GM19099 (cell line): ENCODE measurements around the gene ZP1.

Experiments used
- POLR2A ChIP-seq: IDR thresholded peaks from 3 replicates; pipeline ENCODE4 v1.6.1; 2011; ENCODE audit warnings: low read depth; ENCODE audit not compliant: insufficient read length; ENCODE audit errors: extremely low read depth

Gene ZP1

GRCh38 chr11:60864856-60865513 lies 2.4 kb upstream of the ZP1 start:
- no peak for TF ChIP-seq POLR2A

DNA sequence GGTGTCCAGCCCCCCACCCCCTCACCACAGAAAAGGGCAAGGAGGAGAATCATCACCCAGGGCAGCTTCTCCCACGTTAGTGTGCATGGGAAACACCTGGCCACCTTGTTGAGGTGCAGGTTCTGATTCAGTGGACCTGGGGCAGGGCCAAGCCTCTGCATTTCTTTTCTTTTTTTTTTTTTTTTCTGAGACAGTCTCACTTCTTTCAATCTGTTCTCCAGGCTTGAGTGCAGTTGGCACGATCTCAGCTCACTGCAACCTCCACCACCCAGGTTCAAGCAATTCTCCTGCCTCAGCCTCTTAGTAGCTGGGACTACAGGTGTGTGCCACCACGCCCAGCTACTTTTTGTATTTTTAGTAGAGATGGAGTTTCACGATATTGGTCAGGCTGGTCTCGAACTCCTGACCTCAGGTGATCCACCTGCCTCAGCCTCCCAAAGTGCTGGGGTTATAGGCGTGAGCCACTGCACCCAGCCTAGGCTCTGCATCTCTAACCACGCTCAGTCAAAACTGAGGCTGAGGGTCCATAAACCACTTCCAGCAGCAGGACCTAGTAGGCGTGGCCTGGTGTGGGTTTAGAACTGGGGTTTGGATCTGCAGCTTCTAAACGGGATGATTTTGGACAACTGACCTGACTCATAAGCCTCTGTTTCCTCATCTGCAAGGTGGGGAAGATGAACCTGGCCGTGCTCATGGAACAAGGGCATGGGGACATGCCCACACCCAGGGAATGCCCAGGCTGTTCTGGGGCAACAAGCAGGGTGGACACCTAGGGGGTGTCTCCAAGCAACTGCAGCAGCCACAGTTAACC lies 734 bp downstream of the ZP1 start:
- TF ChIP-seq POLR2A: no peak

DNA sequence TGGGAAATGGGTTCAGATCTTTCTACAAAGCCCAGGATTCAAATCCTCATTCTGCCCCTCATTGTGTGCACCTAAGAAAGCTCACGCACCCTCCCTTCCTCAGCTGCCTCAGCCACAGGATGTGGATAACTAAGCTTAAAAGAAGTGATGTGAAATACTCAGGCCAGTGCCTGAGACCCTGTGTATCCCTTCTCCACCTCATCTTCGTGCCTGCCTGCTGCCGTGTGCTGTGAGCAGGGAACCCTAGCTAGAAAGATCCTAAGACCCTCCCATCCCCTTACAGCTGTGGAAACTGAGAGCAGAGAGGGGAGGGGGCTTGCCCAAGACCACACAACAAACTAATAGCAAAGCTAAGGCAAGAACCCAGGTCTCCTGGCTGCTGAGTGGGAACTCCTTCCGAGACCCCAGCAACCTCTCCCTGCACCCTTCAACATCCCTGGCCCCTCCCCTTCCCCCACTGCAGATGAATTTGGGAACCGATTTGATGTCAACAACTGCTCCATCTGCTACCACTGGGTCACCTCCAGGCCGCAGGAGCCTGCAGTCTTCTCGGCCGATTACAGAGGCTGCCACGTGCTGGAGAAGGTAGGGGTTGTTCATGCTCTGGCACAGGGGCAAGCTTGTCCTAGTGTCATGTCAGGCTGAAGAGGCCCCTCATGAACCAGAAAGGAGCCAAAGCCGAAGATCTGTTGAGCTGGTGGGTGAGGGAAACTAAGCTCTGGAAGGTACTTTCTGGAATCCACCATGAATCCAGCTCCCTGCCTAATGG lies 1.5 kb downstream of the ZP1 start:
- TF ChIP-seq POLR2A: no peak

DNA sequence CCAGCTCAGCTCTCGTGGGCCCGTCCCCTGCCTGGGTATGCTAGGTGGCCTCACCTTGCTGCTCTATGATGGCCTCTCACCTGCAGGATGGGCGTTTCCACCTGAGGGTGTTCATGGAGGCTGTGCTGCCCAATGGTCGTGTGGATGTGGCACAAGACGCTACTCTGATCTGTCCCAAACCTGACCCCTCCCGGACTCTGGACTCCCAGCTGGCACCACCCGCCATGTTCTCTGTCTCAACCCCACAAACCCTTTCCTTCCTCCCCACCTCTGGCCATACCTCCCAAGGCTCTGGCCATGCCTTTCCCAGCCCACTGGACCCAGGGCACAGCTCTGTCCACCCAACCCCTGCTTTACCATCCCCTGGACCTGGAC lies 2.1 kb downstream of the ZP1 start:
- no peak for TF ChIP-seq POLR2A

DNA sequence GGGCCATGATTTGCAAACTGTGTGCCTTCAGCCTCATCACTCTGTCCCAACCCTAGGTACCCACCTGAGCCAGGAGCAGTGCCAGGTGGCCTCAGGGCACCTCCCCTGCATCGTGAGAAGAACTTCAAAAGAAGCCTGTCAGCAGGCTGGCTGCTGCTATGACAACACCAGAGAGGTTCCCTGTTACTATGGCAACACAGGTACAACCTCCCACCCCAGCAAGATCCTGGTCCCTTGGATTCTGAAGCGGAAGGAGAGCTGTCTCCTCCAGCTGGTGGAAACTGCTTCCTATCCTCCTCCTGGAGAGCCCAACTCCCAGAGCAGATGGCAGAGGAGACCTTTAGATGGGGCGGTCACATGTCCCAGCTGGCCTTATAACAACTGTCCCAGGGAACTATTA lies 2.9 kb downstream of the ZP1 start:
- TF ChIP-seq POLR2A: no peak

DNA sequence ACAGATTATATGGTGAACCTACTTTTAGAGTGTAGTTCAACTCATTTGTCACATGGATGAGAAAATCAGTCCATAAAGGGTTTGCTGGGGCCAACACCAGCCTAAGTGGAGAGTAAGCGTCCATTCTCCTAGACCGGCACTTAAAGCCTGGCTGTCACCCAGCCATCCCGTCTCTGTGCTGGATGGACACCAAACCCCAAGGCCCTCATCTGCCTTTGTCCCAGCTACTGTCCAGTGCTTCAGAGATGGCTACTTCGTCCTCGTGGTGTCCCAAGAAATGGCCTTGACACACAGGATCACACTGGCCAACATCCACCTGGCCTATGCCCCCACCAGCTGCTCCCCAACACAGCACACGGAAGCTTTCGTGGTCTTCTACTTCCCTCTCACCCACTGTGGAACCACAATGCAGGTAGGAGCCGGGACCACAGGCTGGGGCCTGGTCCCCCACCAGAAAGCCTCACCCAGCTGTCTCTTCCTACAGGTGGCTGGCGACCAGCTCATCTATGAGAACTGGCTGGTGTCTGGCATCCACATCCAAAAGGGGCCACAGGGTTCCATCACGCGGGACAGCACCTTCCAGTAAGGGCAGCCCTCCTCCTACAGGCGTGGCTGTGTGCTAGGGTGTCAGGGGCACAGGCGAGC lies 3.5 kb downstream of the ZP1 start:
- no peak for TF ChIP-seq POLR2A

GRCh38 chr11:60871378-60872061 lies 4.2 kb downstream of the ZP1 start:
- no peak for TF ChIP-seq POLR2A

DNA sequence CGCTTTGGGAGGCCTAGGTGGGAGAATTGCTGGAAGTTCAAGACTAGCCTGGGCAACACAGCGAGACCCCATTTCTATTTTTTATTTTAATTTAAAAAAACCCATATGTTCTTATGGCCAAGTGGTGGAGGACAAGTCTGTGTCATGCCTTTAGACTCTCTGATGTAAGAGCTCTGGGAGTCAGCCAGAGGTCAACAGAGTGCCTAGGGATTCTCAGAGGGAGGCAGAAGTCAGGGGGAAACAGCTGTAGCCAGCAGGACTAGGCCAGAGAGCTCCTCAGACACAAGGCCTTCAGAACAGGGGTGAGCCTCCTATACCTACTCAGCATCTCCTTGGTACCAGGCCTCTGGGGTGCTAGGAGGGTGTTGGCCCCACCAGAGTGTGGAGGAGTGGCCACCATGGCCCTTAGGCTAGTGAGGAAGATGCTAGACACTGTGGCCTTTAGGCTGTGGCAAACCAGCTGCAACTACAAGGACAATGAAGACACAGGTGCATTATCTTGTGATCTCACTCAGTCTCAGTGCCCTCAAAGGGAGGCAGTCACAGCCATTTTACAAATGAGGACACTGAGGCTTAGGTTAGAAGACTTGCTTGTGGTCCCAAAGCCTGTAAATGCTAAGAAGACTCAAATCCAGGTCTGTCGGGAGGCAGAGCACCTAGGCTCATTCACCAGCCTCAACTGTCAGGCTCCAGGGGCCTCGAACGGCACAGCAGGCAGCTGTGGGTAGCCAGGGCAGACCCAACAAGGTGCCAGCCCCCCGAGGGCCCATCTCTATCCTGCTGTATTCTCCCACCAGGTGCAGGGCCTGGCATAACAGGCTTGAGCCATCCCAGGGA lies 5.0 kb downstream of the ZP1 start:
- no peak for TF ChIP-seq POLR2A

DNA sequence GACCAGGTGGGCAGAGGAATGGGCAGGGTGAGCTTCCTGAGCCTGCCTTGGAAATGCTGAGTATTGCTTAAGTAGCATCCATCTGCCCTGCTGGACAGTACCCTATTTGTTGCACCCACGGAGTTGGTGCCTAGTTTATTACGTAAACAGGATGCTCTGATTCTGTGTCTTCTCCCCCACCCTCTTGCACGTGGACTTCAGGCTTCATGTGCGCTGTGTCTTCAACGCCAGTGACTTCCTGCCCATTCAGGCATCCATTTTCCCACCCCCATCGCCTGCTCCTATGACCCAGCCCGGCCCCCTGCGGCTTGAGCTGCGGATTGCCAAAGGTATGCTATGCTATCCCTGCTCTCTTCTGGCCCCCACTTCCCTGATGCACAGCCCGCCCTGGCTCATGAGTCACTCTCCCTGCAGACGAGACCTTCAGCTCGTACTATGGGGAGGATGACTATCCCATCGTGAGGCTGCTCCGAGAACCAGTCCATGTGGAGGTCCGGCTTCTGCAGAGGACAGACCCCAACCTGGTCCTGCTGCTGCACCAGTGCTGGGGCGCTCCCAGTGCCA lies 5.7 kb downstream of the ZP1 start:
- TF ChIP-seq POLR2A: no peak

DNA sequence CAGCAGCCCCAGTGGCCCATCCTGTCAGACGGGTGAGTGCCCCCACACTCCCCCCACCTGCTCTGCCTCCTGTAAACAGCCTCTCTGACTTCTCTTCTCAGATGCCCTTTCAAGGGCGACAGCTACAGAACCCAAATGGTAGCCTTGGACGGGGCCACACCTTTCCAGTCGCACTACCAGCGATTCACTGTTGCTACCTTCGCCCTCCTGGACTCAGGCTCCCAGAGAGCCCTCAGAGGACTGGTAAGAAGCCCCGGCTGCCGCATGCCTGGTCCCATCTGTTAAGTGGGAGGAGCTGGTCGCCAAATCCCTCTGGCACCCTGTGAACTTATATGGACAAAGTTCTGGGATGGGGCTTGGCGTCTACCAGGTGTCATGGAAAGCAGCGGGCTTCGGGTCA lies 6.2 kb downstream of the ZP1 start:
- no peak for TF ChIP-seq POLR2A

DNA sequence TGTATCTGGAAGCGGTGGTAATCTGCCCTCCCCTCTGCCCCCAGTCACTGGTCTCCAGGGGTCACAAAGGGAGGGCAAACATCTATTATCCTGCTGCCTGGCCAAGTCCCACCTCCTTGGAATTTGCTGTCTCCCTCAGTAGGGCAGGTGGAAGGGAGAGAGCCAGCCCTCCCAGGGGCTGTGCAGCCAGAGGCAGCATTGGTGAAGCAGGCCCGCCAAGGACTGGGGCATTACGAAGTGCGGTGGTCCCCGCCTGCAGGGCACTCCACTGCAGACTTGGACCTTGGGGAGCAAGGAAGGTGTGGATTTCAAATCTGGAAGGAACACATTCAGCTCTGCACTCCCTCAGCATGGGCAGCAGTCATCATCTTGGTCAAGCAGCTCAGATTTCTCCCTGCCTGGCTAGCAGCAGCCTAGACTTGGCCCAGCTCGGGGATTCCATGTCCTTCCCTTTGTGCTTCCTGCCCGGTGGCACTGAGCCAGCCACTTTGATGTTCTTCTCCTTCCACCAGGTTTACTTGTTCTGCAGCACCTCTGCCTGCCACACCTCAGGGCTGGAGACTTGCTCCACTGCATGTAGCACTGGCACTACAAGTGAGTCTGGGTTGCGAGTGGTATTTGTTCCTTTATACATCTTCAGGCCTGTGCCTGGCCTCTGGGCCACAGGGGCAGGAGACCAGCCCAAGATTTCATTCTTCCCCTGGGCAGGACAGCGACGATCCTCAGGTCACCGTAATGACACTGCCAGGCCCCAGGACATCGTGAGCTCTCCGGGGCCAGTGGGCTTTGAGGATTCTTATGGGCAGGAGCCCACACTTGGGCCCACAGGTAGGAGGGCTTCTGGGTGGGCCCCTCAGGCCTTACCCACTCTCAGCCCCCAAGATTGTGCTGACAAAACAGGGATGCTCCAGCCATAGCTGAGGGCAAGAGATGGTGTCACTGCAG lies 7.4 kb downstream of the ZP1 start:
- no peak for TF ChIP-seq POLR2A

GRCh38 chr11:60875366-60876167 lies 8.2 kb downstream of the ZP1 start:
- no peak for TF ChIP-seq POLR2A
